Transverse colon (tissue), 4 donors: ENCODE results near the gene CCNA1. TPM values are rescaled to one million over a fixed set of nuclear protein-coding genes. Genes with fewer than 3 reads are reported as not detected.
A peak's percentile ranks its signal among the peaks of the same experiment; 100 is the strongest.

ENCODE experiments used
- DNase-seq: peaks from one replicate; pipeline ENCODE4 v3.0.0-alpha.2; 2019
- H3K27ac ChIP-seq, 4 donors: fragments of 200-600 bp; sonication (generic); 2 replicates each; pipeline ENCODE4 v1.5.1; 2016 to 2018; ENCODE audit warnings: inconsistent platforms in 4 of 4
- H3K27me3 ChIP-seq: fragments of 200-600 bp; sonication (generic); 2 replicates; pipeline ENCODE4 v1.5.1; 2017; ENCODE audit warnings: inconsistent platforms
- H3K36me3 ChIP-seq, 4 donors: fragments of 200-600 bp; sonication (generic); 2 replicates each; pipeline ENCODE4 v1.5.1; 2017 to 2019; ENCODE audit warnings: inconsistent platforms in 4 of 4
- H3K4me1 ChIP-seq, 4 donors: fragments of 200-600 bp; sonication (generic); 2 replicates each; pipeline ENCODE4 v1.5.1; 2017 to 2020; ENCODE audit warnings: inconsistent platforms in 4 of 4
- H3K4me3 ChIP-seq, 4 donors: fragments of 200-600 bp; sonication (generic); 1 replicate in 1 of 4; 2 replicates in 3 of 4; pipeline versions ENCODE4 v1.5.1 to v1.6.1; 2017 to 2019; ENCODE audit warnings: inconsistent platforms in 4 of 4
- H3K9me3 ChIP-seq, 2 donors: fragments of 200-600 bp; sonication (generic); 2 replicates each; pipeline ENCODE4 v1.5.1; 2017 to 2019; ENCODE audit warnings: inconsistent platforms in 2 of 2
- EP300 ChIP-seq: sonication (generic); formaldehyde crosslinking; IDR thresholded peaks from one replicate; pipeline ENCODE4 v1.6.1; 2017; ENCODE audit warnings: antibody characterized with exemption, low read depth
- POLR2A ChIP-seq: fragments of 450-650 bp; IDR thresholded peaks from one replicate; pipeline ENCODE4 v1.6.1; 2016; ENCODE audit warnings: antibody characterized with exemption, mild to moderate bottlenecking, moderate library complexity
- POLR2AphosphoS5 ChIP-seq, 3 donors: sonication (generic); formaldehyde crosslinking; IDR thresholded peaks; one replicate each; pipeline ENCODE4 v1.6.1; 2016; ENCODE audit warnings: antibody characterized with exemption in 3 of 3
- WGBS, 2 donors: methylation state at CpG; one replicate each; pipeline ENCODE4 v1.1.5; 2018; ENCODE audit warnings: low coverage in 1 of 2; 5-methylcytosine and 5-hydroxymethylcytosine counted together
- in situ Hi-C, 4 donors: fragments of 200-750 bp; cut with MboI; loops; one replicate each; pipeline versions ENCODE4 v1.15.0 to v1.15.1; 2017; ENCODE audit warnings: low sequenced_read_pairs in 3 of 4, low pct_ligation_motif_present in 1 of 4, low pct_unique_long_range_greater_than_20kb in 1 of 4
- intact Hi-C: fragments of 100-400 bp; cut with DNase I; formaldehyde crosslinking; loops from one replicate; pipeline ENCODE4 v1.15.1; 2023; ENCODE audit warnings: low total_unique reads
- total RNA-seq, 4 donors: library from RNA; depleted of rRNA; stranded (reverse); fragments of >200 nt; gene quantifications; one replicate each; pipeline ENCODE4 v1.1.0, GENCODE V29; 2016
- TF ChIP-seq, protein P1 (sequence below), 5 experiments: fragments of 200-600 bp in 3 of 5; fragments of 450-650 bp in 2 of 5; sonication (generic) in 3 of 5; IDR thresholded peaks; 1 replicate in 2 of 5; 2 replicates in 3 of 5; pipeline ENCODE4 v1.5.1; 2016 to 2017; ENCODE audit warnings: antibody characterized with exemption in 5 of 5, inconsistent platforms in 3 of 5, mild to moderate bottlenecking in 2 of 5, moderate library complexity in 1 of 5

The CCNA1 gene
- total RNA-seq: not detected

DNA sequence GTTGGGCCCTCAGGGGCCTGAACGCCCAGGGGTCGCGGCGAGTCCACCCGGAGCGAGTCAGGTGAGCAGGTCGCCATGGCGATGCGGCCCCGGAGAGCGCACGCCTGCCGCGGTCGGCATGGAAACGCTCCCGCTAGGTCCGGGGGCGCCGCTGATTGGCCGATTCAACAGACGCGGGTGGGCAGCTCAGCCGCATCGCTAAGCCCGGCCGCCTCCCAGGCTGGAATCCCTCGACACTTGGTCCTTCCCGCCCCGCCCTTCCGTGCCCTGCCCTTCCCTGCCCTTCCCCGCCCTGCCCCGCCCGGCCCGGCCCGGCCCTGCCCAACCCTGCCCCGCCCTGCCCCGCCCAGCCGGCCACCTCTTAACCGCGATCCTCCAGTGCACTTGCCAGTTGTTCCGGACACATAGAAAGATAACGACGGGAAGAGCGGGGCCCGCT, at the start of gene CCNA1:
TSS of gene CCNA1 (plus strand) at position 390 of the 439 bp plus-strand sequence. CDS start 562 bp downstream, outside the sequence.
- Histone ChIP-seq H3K27me3 (peaks cover 44% of the 10 kb centered on the region), H3K9me3 (no peaks in the 10 kb centered on the region), H3K4me3 (peak within 1 kb of the TSS; percentile 14 to 55 (median 25)), H3K27ac (no peak within 1 kb of the TSS), H3K4me1 (peaks cover 0 to 21% (median 9%) of the 10 kb centered on the region in 4 donors), H3K36me3 (no peaks in the 10 kb centered on the region)
- in situ Hi-C loops: loop anchor here in 1 of 4 donors (25.0 kb wide), 1 partner anchor 305 kb away; no protein-coding TSS in a partner anchor
- DNase-seq: no peak
- intact Hi-C loops: no loop called here
- TF ChIP-seq POLR2A (no peak), EP300 (no peak), POLR2AphosphoS5 (IDR thresholded peaks at IDR 0.05) (no peak)
- TF ChIP-seq, protein P1, sequence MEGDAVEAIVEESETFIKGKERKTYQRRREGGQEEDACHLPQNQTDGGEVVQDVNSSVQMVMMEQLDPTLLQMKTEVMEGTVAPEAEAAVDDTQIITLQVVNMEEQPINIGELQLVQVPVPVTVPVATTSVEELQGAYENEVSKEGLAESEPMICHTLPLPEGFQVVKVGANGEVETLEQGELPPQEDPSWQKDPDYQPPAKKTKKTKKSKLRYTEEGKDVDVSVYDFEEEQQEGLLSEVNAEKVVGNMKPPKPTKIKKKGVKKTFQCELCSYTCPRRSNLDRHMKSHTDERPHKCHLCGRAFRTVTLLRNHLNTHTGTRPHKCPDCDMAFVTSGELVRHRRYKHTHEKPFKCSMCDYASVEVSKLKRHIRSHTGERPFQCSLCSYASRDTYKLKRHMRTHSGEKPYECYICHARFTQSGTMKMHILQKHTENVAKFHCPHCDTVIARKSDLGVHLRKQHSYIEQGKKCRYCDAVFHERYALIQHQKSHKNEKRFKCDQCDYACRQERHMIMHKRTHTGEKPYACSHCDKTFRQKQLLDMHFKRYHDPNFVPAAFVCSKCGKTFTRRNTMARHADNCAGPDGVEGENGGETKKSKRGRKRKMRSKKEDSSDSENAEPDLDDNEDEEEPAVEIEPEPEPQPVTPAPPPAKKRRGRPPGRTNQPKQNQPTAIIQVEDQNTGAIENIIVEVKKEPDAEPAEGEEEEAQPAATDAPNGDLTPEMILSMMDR (IDR thresholded peaks at IDR 0.05): no peak
- WGBS, 2 donors: 24% methylated on average over 18 of the region's 46 CpGs; no CpG with 5 or more reads in 1 of the 2 donors

GRCh38 chr13:36385489-36385888, 46.8 kb upstream of the CCNA1 start:
- no peak overlapping the region for H3K27ac ChIP-seq
- no peak overlapping the region for H3K4me3 ChIP-seq
- H3K9me3 ChIP-seq: no peaks in the 10 kb centered on the region
- H3K4me1 ChIP-seq: no peaks in the 10 kb centered on the region
- no peaks in the 10 kb centered on the region for H3K27me3 ChIP-seq
- no peaks in the 10 kb centered on the region for H3K36me3 ChIP-seq
- intact Hi-C loops (no loop called here), in situ Hi-C loops (no loop called here)
- DNase-seq: no peak
- no peak for TF ChIP-seq EP300
- no peak for TF ChIP-seq POLR2AphosphoS5 (IDR thresholded peaks at IDR 0.05)
- no peak for TF ChIP-seq POLR2A
- TF ChIP-seq, protein P1 (IDR thresholded peaks at IDR 0.05): no peak
- 57% methylated on average over 1 of the region's 1 CpG; no CpG with 5 or more reads in 1 of the 2 donors for WGBS, 2 donors

- 11 to 19% methylated on average over 2 of the region's 2 CpGs for WGBS, 2 donors
- Histone ChIP-seq H3K27ac (no peak overlapping the region), H3K9me3 (no peaks in the 10 kb centered on the region), H3K36me3 (no peaks in the 10 kb centered on the region), H3K27me3 (no peaks in the 10 kb centered on the region), H3K4me1 (no peaks in the 10 kb centered on the region), H3K4me3 (no peak overlapping the region)
- in situ Hi-C loops (no loop called here), intact Hi-C loops (loop anchor here (5.0 kb wide), 1 partner anchor 48 kb away; the partner anchor contains the start of gene SPART)
- no peak for TF ChIP-seq EP300
- TF ChIP-seq, protein P1 (IDR thresholded peaks at IDR 0.05): peak in 2 of 5 experiments; percentile 19 to 35
- TF ChIP-seq POLR2A: no peak
- no peak for TF ChIP-seq POLR2AphosphoS5 (IDR thresholded peaks at IDR 0.05)
- DNase-seq: no peak
Measured at GRCh38 chr13:36395280-36395679, 37.0 kb upstream of the CCNA1 start.

DNA sequence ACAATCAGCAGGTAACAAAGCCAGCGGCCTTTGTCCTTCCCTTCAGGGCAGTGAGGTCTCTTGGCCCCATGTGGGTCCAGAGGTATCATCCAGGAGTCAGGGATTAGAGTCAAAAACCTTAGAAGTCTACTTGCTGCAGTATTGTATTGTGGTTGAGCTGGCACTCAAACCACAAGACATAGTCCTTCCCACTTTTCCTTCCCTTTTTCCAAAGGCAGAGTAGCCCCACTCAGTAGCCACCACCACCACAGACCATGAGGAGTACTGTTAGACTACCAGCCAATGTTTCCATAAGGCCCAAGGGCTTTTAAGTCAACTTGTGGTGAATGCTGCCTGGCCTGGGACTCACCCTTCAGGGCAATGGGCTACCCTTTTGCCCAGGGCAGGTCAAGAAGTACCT, 27.1 kb upstream of the CCNA1 start:
- no peaks in the 10 kb centered on the region for H3K36me3 ChIP-seq
- no peaks in the 10 kb centered on the region for H3K9me3 ChIP-seq
- WGBS, 2 donors: 64% methylated on average over 1 of the region's 1 CpG; no CpG with 5 or more reads in 1 of the 2 donors
- in situ Hi-C loops: loop anchor here in 2 of 4 donors (25.0 kb wide), 1 partner anchor 332 kb away; no protein-coding TSS in a partner anchor
- no peak overlapping the region for H3K4me3 ChIP-seq
- no peak overlapping the region for H3K27ac ChIP-seq
- TF ChIP-seq, protein P1 (IDR thresholded peaks at IDR 0.05): no peak
- no peak for TF ChIP-seq POLR2A
- no peak for TF ChIP-seq POLR2AphosphoS5 (IDR thresholded peaks at IDR 0.05)
- TF ChIP-seq EP300: no peak
- no peaks in the 10 kb centered on the region for H3K27me3 ChIP-seq
- intact Hi-C loops: no loop called here
- DNase-seq: no peak
- no peaks in the 10 kb centered on the region for H3K4me1 ChIP-seq
